GM23338 (cell line): ENCODE data around the gene ERC1. TPM values are rescaled to one million over a fixed set of nuclear protein-coding genes. Genes with fewer than 3 reads are reported as not detected.

Experiments
- ATAC-seq: fragments of 200-7000 bp; cut with Tn5 transposase; 3 replicates; pipeline ENCODE4 v1.9.1; 2020
- DNase-seq: peaks from one replicate; pipeline ENCODE4 v3.0.0-alpha.2; 2015; ENCODE audit warnings: low spot score
- H2AFZ ChIP-seq: fragments of 200-600 bp; sonication (generic); 2 replicates; pipeline ENCODE4 v1.8.0; 2016; ENCODE audit warnings: antibody characterized with exemption, mild to moderate bottlenecking, moderate library complexity
- H3F3A ChIP-seq: fragments of 200-600 bp; sonication (generic); replicated peaks from 2 replicates; pipeline ENCODE4 v1.8.0; 2017; ENCODE audit warnings: antibody characterized with exemption, mixed run types, low read depth
- H3K27ac ChIP-seq: fragments of 200-600 bp; sonication (generic); 2 replicates; pipeline ENCODE4 v1.6.1; 2016; ENCODE audit warnings: low read depth
- H3K27me3 ChIP-seq: fragments of 200-600 bp; sonication (generic); 2 replicates; pipeline ENCODE4 v1.8.0; 2016; ENCODE audit warnings: mild to moderate bottlenecking, mixed run types, moderate library complexity; ENCODE audit not compliant: insufficient read depth
- H3K36me3 ChIP-seq: fragments of 200-600 bp; sonication (generic); 2 replicates; pipeline ENCODE4 v1.8.0; 2016; ENCODE audit warnings: mild to moderate bottlenecking; ENCODE audit not compliant: insufficient read depth
- H3K4me1 ChIP-seq: fragments of 200-600 bp; sonication (generic); 2 replicates; pipeline ENCODE4 v1.8.0; 2016; ENCODE audit warnings: mild to moderate bottlenecking, moderate library complexity; ENCODE audit not compliant: insufficient read depth
- H3K4me2 ChIP-seq: fragments of 200-600 bp; sonication (generic); 2 replicates; pipeline ENCODE4 v1.7.1; 2017; ENCODE audit warnings: mixed run types
- H3K4me3 ChIP-seq: fragments of 200-600 bp; sonication (generic); 2 replicates; pipeline ENCODE4 v1.6.1; 2016; ENCODE audit warnings: mixed run types
- H3K79me2 ChIP-seq: fragments of 200-600 bp; sonication (generic); replicated peaks from 2 replicates; pipeline ENCODE4 v1.8.0; 2017; ENCODE audit warnings: mild to moderate bottlenecking; ENCODE audit not compliant: insufficient read depth
- H3K9me2 ChIP-seq: fragments of 200-600 bp; sonication (generic); 2 replicates; pipeline ENCODE4 v1.8.0; 2017; ENCODE audit not compliant: insufficient read depth
- H4K20me1 ChIP-seq: fragments of 200-600 bp; sonication (generic); replicated peaks from 2 replicates; pipeline ENCODE4 v1.8.0; 2017; ENCODE audit warnings: mild to moderate bottlenecking; ENCODE audit not compliant: insufficient read depth
- H3K27ac Mint-ChIP-seq: 2 replicates; pipeline ENCODE4 v1.8.0; 2020; ENCODE audit warnings: inconsistent platforms, mild to moderate bottlenecking, moderate library complexity, mixed read lengths
- H3K27me3 Mint-ChIP-seq: 3 replicates; pipeline ENCODE4 v1.8.0; 2022; ENCODE audit warnings: low read depth, mild to moderate bottlenecking, moderate library complexity, mixed read lengths, inconsistent platforms; ENCODE audit not compliant: insufficient read depth, poor library complexity
- H3K36me3 Mint-ChIP-seq: 3 replicates; pipeline ENCODE4 v1.8.0; 2021; ENCODE audit warnings: low read depth, mild to moderate bottlenecking, inconsistent platforms, moderate library complexity, mixed read lengths
- H3K4me1 Mint-ChIP-seq: 3 replicates; pipeline ENCODE4 v1.8.0; 2020; ENCODE audit warnings: mild to moderate bottlenecking, inconsistent platforms, mixed read lengths
- H3K4me3 Mint-ChIP-seq: 3 replicates; pipeline ENCODE4 v1.8.0; 2021; ENCODE audit warnings: moderate library complexity, mild to moderate bottlenecking, inconsistent platforms, mixed read lengths
- H3K9me3 Mint-ChIP-seq: 3 replicates; pipeline ENCODE4 v1.8.0; 2020; ENCODE audit warnings: moderate library complexity, mild to moderate bottlenecking, inconsistent platforms, mixed read lengths
- CREB1 ChIP-seq: fragments of 250-450 bp; sonication (Bioruptor Pico); IDR thresholded peaks from 2 replicates; pipeline ENCODE4 v1.5.0; 2020; ENCODE audit warnings: low read depth, mild to moderate bottlenecking, moderate library complexity
- EZH2 ChIP-seq: fragments of 200-600 bp; sonication (generic); IDR thresholded peaks from one replicate; pipeline ENCODE4 v1.8.0; 2017; ENCODE audit warnings: antibody characterized with exemption, mild to moderate bottlenecking, low read depth; ENCODE audit not compliant: unreplicated experiment
- EZH2phosphoT487 ChIP-seq: fragments of 200-600 bp; sonication (generic); IDR thresholded peaks from one replicate; pipeline ENCODE4 v1.8.1; 2018; ENCODE audit warnings: antibody characterized with exemption; ENCODE audit not compliant: unreplicated experiment
- JUNB ChIP-seq: IDR thresholded peaks from one replicate; pipeline ENCODE4 v1.6.1; 2016; ENCODE audit warnings: antibody characterized with exemption; ENCODE audit not compliant: unreplicated experiment
- NANOG ChIP-seq: IDR thresholded peaks from 2 replicates; pipeline ENCODE4 v1.6.1; 2016; ENCODE audit warnings: antibody characterized with exemption, borderline replicate concordance
- POLR2AphosphoS5 ChIP-seq: IDR thresholded peaks from 2 replicates; pipeline ENCODE4 v1.6.1; 2016; ENCODE audit warnings: antibody characterized with exemption, low read depth
- STAT1 ChIP-seq: IDR thresholded peaks from one replicate; pipeline ENCODE4 v1.6.1; 2016; ENCODE audit warnings: antibody characterized with exemption; ENCODE audit not compliant: unreplicated experiment
- ZNF114 ChIP-seq: fragments of 250-450 bp; sonication (Bioruptor Pico); IDR thresholded peaks from 2 replicates; pipeline ENCODE4 v1.5.0; 2020; ENCODE audit warnings: mild to moderate bottlenecking, moderate library complexity
- ZNF331 ChIP-seq: fragments of 250-450 bp; sonication (Bioruptor Pico); IDR thresholded peaks from 2 replicates; pipeline ENCODE4 v1.5.0; 2020; ENCODE audit warnings: low read depth, mild to moderate bottlenecking, moderate library complexity
- polyA plus RNA-seq: library from polyadenylated mRNA; unstranded; fragments of >200 nt; fragmentation: Nextera tagmentation; extraction: Ambion mirVana; gene quantifications from 2 replicates; pipeline ENCODE4 v1.2.1, GENCODE V29; 2016
- total RNA-seq: library from RNA; depleted of rRNA; stranded (reverse); fragments of >200 nt; shearing (Covaris generic); gene quantifications from 2 replicates; pipeline ENCODE4 v1.2.3, GENCODE V29; 2014
- TF ChIP-seq, protein P1 (sequence below): fragments of 250-450 bp; sonication (Bioruptor Pico); IDR thresholded peaks from 2 replicates; pipeline ENCODE4 v1.5.0; 2020; ENCODE audit warnings: mild to moderate bottlenecking, moderate library complexity
- TF ChIP-seq, protein P2 (sequence below): IDR thresholded peaks from 2 replicates; pipeline ENCODE4 v1.6.1; 2016; ENCODE audit warnings: antibody characterized with exemption
- TF ChIP-seq, protein P3 (sequence below): IDR thresholded peaks from one replicate; pipeline ENCODE4 v1.6.1; 2018; ENCODE audit warnings: antibody characterized with exemption; ENCODE audit not compliant: unreplicated experiment
- TF ChIP-seq, protein P4 (sequence below), 2 experiments: fragments of 200-600 bp in 1 of 2; sonication (generic) in 1 of 2; conservative IDR thresholded peaks; 2 replicates each; pipeline versions ENCODE4 v1.5.1 to v1.6.1; 2016 to 2017; ENCODE audit warnings: antibody characterized with exemption in 2 of 2, low read depth in 2 of 2, mild to moderate bottlenecking in 2 of 2, moderate library complexity in 1 of 2

Gene ERC1
- total and polyA plus RNA-seq, 2 experiments from 2014 or later, result 28.1 to 35.3 TPM

DNA sequence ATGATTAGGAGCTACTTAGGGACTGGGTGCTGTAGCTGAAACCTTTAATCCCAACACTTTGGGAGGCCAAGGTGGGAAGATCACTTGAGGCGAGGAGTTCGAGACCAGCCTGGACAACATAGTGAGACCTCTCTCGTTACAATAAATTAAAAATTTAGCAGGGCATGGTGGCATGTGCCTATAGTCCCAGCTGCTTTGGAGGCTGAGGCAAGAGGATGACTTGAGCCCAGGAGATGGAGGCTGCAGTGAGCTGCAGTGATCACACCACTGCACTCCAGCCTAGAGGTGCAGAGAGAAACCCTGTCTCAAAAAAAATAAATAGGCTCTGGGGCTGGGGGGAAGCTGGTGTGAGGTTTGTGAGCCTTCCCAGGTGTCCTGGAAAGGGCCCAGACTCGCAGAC, 506.1 kb downstream of the ERC1 start:
- no peaks in the 10 kb centered on the region for H3K4me1 ChIP-seq
- Mint-ChIP-seq H3K4me3 (no peak overlapping the region), H3K27ac (no peak overlapping the region), H3K27me3 (peaks cover 5% of the 10 kb centered on the region), H3K4me1 (no peaks in the 10 kb centered on the region; the same call in 2 of the 3 replicates), H3K36me3 (peaks cover 10% of the 10 kb centered on the region; the same call in 2 of the 3 replicates), H3K9me3 (peaks cover 11% of the 10 kb centered on the region; the same call in 2 of the 3 replicates)
- H3K4me3 ChIP-seq, result no peak overlapping the region
- no peaks in the 10 kb centered on the region for H3K79me2 ChIP-seq
- no peak overlapping the region for H3K4me2 ChIP-seq
- ATAC-seq, result no peak
- H2AFZ ChIP-seq, result no peak overlapping the region
- no peaks in the 10 kb centered on the region for H3K36me3 ChIP-seq
- TF ChIP-seq, protein P1, sequence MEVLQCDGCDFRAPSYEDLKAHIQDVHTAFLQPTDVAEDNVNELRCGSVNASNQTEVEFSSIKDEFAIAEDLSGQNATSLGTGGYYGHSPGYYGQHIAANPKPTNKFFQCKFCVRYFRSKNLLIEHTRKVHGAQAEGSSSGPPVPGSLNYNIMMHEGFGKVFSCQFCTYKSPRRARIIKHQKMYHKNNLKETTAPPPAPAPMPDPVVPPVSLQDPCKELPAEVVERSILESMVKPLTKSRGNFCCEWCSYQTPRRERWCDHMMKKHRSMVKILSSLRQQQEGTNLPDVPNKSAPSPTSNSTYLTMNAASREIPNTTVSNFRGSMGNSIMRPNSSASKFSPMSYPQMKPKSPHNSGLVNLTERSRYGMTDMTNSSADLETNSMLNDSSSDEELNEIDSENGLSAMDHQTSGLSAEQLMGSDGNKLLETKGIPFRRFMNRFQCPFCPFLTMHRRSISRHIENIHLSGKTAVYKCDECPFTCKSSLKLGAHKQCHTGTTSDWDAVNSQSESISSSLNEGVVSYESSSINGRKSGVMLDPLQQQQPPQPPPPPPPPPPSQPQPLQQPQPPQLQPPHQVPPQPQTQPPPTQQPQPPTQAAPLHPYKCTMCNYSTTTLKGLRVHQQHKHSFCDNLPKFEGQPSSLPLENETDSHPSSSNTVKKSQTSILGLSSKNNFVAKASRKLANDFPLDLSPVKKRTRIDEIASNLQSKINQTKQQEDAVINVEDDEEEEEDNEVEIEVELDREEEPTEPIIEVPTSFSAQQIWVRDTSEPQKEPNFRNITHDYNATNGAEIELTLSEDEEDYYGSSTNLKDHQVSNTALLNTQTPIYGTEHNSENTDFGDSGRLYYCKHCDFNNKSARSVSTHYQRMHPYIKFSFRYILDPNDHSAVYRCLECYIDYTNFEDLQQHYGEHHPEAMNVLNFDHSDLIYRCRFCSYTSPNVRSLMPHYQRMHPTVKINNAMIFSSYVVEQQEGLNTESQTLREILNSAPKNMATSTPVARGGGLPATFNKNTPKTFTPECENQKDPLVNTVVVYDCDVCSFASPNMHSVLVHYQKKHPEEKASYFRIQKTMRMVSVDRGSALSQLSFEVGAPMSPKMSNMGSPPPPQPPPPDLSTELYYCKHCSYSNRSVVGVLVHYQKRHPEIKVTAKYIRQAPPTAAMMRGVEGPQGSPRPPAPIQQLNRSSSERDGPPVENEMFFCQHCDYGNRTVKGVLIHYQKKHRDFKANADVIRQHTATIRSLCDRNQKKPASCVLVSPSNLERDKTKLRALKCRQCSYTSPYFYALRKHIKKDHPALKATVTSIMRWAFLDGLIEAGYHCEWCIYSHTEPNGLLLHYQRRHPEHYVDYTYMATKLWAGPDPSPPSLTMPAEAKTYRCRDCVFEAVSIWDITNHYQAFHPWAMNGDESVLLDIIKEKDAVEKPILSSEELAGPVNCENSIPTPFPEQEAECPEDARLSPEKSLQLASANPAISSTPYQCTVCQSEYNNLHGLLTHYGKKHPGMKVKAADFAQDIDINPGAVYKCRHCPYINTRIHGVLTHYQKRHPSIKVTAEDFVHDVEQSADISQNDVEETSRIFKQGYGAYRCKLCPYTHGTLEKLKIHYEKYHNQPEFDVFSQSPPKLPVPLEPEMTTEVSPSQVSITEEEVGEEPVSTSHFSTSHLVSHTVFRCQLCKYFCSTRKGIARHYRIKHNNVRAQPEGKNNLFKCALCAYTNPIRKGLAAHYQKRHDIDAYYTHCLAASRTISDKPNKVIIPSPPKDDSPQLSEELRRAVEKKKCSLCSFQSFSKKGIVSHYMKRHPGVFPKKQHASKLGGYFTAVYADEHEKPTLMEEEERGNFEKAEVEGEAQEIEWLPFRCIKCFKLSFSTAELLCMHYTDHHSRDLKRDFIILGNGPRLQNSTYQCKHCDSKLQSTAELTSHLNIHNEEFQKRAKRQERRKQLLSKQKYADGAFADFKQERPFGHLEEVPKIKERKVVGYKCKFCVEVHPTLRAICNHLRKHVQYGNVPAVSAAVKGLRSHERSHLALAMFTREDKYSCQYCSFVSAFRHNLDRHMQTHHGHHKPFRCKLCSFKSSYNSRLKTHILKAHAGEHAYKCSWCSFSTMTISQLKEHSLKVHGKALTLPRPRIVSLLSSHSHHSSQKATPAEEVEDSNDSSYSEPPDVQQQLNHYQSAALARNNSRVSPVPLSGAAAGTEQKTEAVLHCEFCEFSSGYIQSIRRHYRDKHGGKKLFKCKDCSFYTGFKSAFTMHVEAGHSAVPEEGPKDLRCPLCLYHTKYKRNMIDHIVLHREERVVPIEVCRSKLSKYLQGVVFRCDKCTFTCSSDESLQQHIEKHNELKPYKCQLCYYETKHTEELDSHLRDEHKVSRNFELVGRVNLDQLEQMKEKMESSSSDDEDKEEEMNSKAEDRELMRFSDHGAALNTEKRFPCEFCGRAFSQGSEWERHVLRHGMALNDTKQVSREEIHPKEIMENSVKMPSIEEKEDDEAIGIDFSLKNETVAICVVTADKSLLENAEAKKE (CRISPR knock-in tag), result no peak
- TF ChIP-seq STAT1, result no peak
- no peak for TF ChIP-seq POLR2AphosphoS5
- no peak for TF ChIP-seq CREB1 (CRISPR knock-in tag)
- TF ChIP-seq, protein P2, sequence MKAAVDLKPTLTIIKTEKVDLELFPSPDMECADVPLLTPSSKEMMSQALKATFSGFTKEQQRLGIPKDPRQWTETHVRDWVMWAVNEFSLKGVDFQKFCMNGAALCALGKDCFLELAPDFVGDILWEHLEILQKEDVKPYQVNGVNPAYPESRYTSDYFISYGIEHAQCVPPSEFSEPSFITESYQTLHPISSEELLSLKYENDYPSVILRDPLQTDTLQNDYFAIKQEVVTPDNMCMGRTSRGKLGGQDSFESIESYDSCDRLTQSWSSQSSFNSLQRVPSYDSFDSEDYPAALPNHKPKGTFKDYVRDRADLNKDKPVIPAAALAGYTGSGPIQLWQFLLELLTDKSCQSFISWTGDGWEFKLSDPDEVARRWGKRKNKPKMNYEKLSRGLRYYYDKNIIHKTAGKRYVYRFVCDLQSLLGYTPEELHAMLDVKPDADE, result no peak
- TF ChIP-seq ZNF331, result no peak
- TF ChIP-seq ZNF114 (CRISPR knock-in tag), result no peak
- TF ChIP-seq EZH2phosphoT487, result no peak
- TF ChIP-seq JUNB, result no peak
- TF ChIP-seq EZH2, result no peak
- TF ChIP-seq, protein P3, sequence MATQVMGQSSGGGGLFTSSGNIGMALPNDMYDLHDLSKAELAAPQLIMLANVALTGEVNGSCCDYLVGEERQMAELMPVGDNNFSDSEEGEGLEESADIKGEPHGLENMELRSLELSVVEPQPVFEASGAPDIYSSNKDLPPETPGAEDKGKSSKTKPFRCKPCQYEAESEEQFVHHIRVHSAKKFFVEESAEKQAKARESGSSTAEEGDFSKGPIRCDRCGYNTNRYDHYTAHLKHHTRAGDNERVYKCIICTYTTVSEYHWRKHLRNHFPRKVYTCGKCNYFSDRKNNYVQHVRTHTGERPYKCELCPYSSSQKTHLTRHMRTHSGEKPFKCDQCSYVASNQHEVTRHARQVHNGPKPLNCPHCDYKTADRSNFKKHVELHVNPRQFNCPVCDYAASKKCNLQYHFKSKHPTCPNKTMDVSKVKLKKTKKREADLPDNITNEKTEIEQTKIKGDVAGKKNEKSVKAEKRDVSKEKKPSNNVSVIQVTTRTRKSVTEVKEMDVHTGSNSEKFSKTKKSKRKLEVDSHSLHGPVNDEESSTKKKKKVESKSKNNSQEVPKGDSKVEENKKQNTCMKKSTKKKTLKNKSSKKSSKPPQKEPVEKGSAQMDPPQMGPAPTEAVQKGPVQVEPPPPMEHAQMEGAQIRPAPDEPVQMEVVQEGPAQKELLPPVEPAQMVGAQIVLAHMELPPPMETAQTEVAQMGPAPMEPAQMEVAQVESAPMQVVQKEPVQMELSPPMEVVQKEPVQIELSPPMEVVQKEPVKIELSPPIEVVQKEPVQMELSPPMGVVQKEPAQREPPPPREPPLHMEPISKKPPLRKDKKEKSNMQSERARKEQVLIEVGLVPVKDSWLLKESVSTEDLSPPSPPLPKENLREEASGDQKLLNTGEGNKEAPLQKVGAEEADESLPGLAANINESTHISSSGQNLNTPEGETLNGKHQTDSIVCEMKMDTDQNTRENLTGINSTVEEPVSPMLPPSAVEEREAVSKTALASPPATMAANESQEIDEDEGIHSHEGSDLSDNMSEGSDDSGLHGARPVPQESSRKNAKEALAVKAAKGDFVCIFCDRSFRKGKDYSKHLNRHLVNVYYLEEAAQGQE, result no peak
- TF ChIP-seq NANOG, result no peak
- TF ChIP-seq, protein P4, sequence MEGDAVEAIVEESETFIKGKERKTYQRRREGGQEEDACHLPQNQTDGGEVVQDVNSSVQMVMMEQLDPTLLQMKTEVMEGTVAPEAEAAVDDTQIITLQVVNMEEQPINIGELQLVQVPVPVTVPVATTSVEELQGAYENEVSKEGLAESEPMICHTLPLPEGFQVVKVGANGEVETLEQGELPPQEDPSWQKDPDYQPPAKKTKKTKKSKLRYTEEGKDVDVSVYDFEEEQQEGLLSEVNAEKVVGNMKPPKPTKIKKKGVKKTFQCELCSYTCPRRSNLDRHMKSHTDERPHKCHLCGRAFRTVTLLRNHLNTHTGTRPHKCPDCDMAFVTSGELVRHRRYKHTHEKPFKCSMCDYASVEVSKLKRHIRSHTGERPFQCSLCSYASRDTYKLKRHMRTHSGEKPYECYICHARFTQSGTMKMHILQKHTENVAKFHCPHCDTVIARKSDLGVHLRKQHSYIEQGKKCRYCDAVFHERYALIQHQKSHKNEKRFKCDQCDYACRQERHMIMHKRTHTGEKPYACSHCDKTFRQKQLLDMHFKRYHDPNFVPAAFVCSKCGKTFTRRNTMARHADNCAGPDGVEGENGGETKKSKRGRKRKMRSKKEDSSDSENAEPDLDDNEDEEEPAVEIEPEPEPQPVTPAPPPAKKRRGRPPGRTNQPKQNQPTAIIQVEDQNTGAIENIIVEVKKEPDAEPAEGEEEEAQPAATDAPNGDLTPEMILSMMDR (conservative IDR thresholded peaks at IDR 0.05; ENCODE audit: low read depth in 2 of 2), result no peak
- no peak for DNase-seq
- H3K27ac ChIP-seq, result no peak overlapping the region
- no peaks in the 10 kb centered on the region for H3K27me3 ChIP-seq
- no peaks in the 10 kb centered on the region for H3F3A ChIP-seq
- H4K20me1 ChIP-seq, result no peaks in the 10 kb centered on the region
- no peaks in the 10 kb centered on the region for H3K9me2 ChIP-seq
